WI38 (cell line): ENCODE results near the gene SDK2.

Source experiments
- H3K4me3 ChIP-seq: 2 replicates; pipeline ENCODE4 v1.5.1; 2011; ENCODE audit warnings: low read depth, mild to moderate bottlenecking, control low read depth, low read length
- TF ChIP-seq, protein P1 (sequence below): IDR thresholded peaks from 2 replicates; pipeline ENCODE4 v1.5.1; 2012; ENCODE audit warnings: low read depth, mild to moderate bottlenecking, control low read depth, low read length

The SDK2 gene

GRCh38 chr17:73544333-73544732 lies 99.9 kb downstream of the SDK2 start:
- TF ChIP-seq, protein P1, sequence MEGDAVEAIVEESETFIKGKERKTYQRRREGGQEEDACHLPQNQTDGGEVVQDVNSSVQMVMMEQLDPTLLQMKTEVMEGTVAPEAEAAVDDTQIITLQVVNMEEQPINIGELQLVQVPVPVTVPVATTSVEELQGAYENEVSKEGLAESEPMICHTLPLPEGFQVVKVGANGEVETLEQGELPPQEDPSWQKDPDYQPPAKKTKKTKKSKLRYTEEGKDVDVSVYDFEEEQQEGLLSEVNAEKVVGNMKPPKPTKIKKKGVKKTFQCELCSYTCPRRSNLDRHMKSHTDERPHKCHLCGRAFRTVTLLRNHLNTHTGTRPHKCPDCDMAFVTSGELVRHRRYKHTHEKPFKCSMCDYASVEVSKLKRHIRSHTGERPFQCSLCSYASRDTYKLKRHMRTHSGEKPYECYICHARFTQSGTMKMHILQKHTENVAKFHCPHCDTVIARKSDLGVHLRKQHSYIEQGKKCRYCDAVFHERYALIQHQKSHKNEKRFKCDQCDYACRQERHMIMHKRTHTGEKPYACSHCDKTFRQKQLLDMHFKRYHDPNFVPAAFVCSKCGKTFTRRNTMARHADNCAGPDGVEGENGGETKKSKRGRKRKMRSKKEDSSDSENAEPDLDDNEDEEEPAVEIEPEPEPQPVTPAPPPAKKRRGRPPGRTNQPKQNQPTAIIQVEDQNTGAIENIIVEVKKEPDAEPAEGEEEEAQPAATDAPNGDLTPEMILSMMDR: no peak
- no peak overlapping the region for H3K4me3 ChIP-seq

GRCh38 chr17:73542323-73542722 lies 101.9 kb downstream of the SDK2 start:
- TF ChIP-seq, protein P1: no peak

GRCh38 chr17:73541561-73541981 lies 102.7 kb downstream of the SDK2 start:
- TF ChIP-seq, protein P1: no peak
- no peak overlapping the region for H3K4me3 ChIP-seq

More at GRCh38 chr17:73542323-73542722, 101.9 kb downstream of the SDK2 start:
- H3K4me3 ChIP-seq: no peak overlapping the region

DNA sequence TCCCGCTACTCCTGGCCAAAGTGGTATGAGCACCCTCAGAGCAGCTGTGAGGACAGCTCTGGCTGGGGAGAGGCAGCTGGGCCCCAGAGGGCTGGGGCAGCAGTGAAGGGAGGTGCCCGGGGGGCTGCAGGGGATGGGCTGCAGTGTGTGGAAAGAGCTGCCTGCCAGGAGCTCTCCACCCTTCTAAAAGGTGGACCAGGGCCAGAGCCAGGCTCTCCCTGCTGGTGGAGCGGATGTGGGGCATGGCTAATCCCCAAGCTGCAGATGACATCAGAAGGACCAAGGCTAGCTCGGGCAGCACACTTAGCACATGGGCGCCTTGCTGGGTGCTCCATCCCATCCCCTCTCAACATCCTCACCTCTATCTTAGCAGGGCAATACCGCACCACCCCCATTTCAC lies 103.1 kb downstream of the SDK2 start:
- no peak overlapping the region for H3K4me3 ChIP-seq
- TF ChIP-seq, protein P1: no peak

- TF ChIP-seq, protein P1: no peak
- no peak overlapping the region for H3K4me3 ChIP-seq
Observed at GRCh38 chr17:73539166-73539565, 105.1 kb downstream of the SDK2 start.

DNA sequence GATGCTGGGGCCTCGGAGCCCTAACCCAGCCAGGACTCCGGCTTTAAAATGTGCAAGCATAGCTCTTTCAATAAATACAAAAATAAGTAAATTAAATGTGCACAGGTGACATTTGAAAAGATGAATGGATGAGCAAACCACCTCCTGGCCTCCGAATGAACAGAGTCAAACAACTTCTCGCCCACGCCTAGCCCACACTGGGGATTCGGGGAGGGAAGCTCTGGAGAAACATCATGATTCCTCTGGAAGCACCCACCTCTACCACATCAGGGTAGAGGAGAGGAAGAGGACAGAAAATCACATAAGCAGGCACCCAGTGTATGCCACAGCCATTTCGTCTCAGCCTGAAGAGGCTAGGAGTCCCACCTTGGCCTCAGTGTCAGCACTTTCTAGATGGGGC lies 105.8 kb downstream of the SDK2 start:
- TF ChIP-seq, protein P1: no peak
- H3K4me3 ChIP-seq: no peak overlapping the region

DNA sequence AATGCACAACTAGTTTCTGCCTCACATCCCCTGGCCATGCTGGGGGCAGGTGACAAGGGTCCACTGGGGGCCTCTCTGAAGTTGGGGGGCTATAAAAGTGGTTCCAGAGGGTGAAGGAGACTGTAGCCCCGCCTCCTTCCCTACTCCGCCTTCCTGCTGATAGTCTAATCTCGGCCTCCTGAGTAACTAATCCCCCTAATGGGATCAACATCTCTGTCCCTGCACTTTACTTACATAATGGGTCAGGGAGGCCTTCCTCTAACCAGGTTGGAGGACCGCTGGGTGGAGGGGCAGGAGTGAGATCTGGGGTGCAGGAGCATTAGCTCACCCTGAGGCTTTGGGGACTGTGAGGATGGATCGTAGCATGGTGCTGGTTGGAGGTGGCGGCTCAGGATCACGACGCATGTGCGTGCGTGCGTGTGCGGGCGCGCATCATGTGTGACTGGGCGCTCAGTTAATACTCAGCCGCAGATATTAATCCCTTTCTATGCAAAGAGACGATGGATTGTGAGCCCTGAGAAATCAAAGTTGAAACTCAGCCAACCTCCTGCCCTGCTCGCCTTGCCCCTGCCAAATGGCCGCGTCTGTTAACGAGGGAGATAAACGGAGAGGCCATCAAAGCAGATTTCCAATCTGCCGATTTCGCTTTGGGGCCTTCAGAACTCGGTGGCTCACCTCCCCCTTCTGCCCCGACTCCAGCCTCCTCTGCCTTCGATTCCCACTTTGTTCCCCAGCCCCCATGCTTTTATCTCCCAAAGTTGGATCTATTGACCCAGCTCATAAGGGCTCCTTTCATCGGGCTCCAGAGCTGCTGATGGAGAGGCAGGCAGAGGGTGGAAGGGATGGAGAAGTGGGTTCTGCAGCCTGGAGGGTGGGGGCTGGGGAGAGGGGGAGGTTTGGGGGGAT lies 107.3 kb downstream of the SDK2 start:
- no peak overlapping the region for H3K4me3 ChIP-seq
- TF ChIP-seq, protein P1: no peak
